NT2/D1 (cell line): ENCODE results near the gene SEMA4F.

Source experiments
- DNase-seq: peaks from one replicate; pipeline ENCODE4 v3.0.0-alpha.2; 2011; ENCODE audit warnings: low read depth, low spot score
- H3K27me3 ChIP-seq: 2 replicates; pipeline ENCODE4 v1.6.0; 2011; ENCODE audit warnings: mild to moderate bottlenecking; ENCODE audit not compliant: insufficient read length, insufficient read depth
- H3K36me3 ChIP-seq: 2 replicates; pipeline ENCODE4 v1.6.1; 2011; ENCODE audit warnings: mild to moderate bottlenecking, low read length, mixed read lengths; ENCODE audit not compliant: insufficient read depth, insufficient read length
- H3K4me1 ChIP-seq: 2 replicates; pipeline ENCODE4 v1.5.1; 2011; ENCODE audit not compliant: insufficient read depth, insufficient read length
- H3K4me3 ChIP-seq: 2 replicates; pipeline ENCODE4 v1.5.1; 2011; ENCODE audit warnings: low read depth; ENCODE audit not compliant: insufficient read length
- H3K9ac ChIP-seq: 2 replicates; pipeline ENCODE4 v1.6.0; 2011; ENCODE audit warnings: low read depth; ENCODE audit not compliant: insufficient read length
- H3K9me3 ChIP-seq: 2 replicates; pipeline ENCODE4 v1.5.1; 2011; ENCODE audit warnings: mild to moderate bottlenecking, low read length; ENCODE audit not compliant: insufficient read depth
- SUZ12 ChIP-seq: IDR thresholded peaks from 2 replicates; pipeline ENCODE4 v1.6.1; 2011; ENCODE audit not compliant: insufficient read length, insufficient read depth; ENCODE audit errors: extremely low read depth
- YY1 ChIP-seq: IDR thresholded peaks from 2 replicates; pipeline ENCODE4 v1.6.1; 2011; ENCODE audit not compliant: insufficient read length, insufficient read depth
- ZNF274 ChIP-seq: IDR thresholded peaks from 2 replicates; pipeline ENCODE4 v1.6.1; 2011; ENCODE audit warnings: mild to moderate bottlenecking, low read depth, low read length

Gene SEMA4F

GRCh38 chr2:74707837-74708236, 53.8 kb downstream of the SEMA4F start:
- Histone ChIP-seq H3K36me3 (no peaks in the 10 kb centered on the region), H3K4me3 (no peak overlapping the region), H3K4me1 (no peaks in the 10 kb centered on the region), H3K9ac (no peak overlapping the region), H3K9me3 (no peaks in the 10 kb centered on the region), H3K27me3 (no peaks in the 10 kb centered on the region)
- TF ChIP-seq YY1 (no peak), SUZ12 (no peak), ZNF274 (no peak)
- DNase-seq, result no peak

GRCh38 chr2:74708296-74708695, 54.2 kb downstream of the SEMA4F start:
- H3K27me3 ChIP-seq, result no peaks in the 10 kb centered on the region
- TF ChIP-seq ZNF274 (no peak), SUZ12 (no peak), YY1 (no peak)

GRCh38 chr2:74708883-74709282, 54.8 kb downstream of the SEMA4F start:
- H3K9ac ChIP-seq, result no peak overlapping the region
- H3K9me3 ChIP-seq, result no peaks in the 10 kb centered on the region
- H3K36me3 ChIP-seq, result no peaks in the 10 kb centered on the region
- no peak overlapping the region for H3K4me3 ChIP-seq
- H3K4me1 ChIP-seq, result no peaks in the 10 kb centered on the region
- no peak for DNase-seq
- H3K27me3 ChIP-seq, result no peaks in the 10 kb centered on the region
- no peak for TF ChIP-seq YY1
- no peak for TF ChIP-seq SUZ12
- TF ChIP-seq ZNF274, result no peak

More at GRCh38 chr2:74708296-74708695, 54.2 kb downstream of the SEMA4F start:
- Histone ChIP-seq H3K9me3 (no peaks in the 10 kb centered on the region), H3K9ac (no peak overlapping the region), H3K36me3 (no peaks in the 10 kb centered on the region), H3K4me3 (no peak overlapping the region), H3K4me1 (no peaks in the 10 kb centered on the region)
- no peak for DNase-seq

GRCh38 chr2:74712223-74713053, 58.4 kb downstream of the SEMA4F start:
- DNase-seq, result no peak
- no peak overlapping the region for H3K4me3 ChIP-seq
- peaks cover 20% of the 10 kb centered on the region for H3K27me3 ChIP-seq
- TF ChIP-seq ZNF274 (no peak), YY1 (no peak), SUZ12 (no peak)
- no peaks in the 10 kb centered on the region for H3K4me1 ChIP-seq
- no peak overlapping the region for H3K9ac ChIP-seq
- no peaks in the 10 kb centered on the region for H3K36me3 ChIP-seq
- H3K9me3 ChIP-seq, result no peaks in the 10 kb centered on the region

GRCh38 chr2:74714691-74715080, 60.6 kb downstream of the SEMA4F start:
- DNase-seq, result no peak
- Histone ChIP-seq H3K4me3 (no peak overlapping the region), H3K4me1 (no peaks in the 10 kb centered on the region), H3K27me3 (peaks cover 24% of the 10 kb centered on the region), H3K36me3 (no peaks in the 10 kb centered on the region), H3K9me3 (no peaks in the 10 kb centered on the region), H3K9ac (no peak overlapping the region)
- TF ChIP-seq SUZ12, result no peak
- TF ChIP-seq ZNF274, result no peak
- no peak for TF ChIP-seq YY1

GRCh38 chr2:74715081-74715791, 61.2 kb downstream of the SEMA4F start:
- peaks cover 24% of the 10 kb centered on the region for H3K27me3 ChIP-seq
- peak; percentile 80 for DNase-seq
- no peaks in the 10 kb centered on the region for H3K36me3 ChIP-seq
- peak overlapping the region; percentile 49 for H3K4me3 ChIP-seq
- H3K9me3 ChIP-seq, result no peaks in the 10 kb centered on the region
- TF ChIP-seq ZNF274, result no peak
- no peak for TF ChIP-seq YY1
- peak; percentile 55 for TF ChIP-seq SUZ12
- H3K9ac ChIP-seq, result peak overlapping the region; percentile 81
- no peaks in the 10 kb centered on the region for H3K4me1 ChIP-seq

GRCh38 chr2:74715880-74716279, 61.8 kb downstream of the SEMA4F start:
- Histone ChIP-seq H3K9me3 (no peaks in the 10 kb centered on the region), H3K4me3 (peak overlapping the region; percentile 49), H3K9ac (peak overlapping the region; percentile 81), H3K4me1 (no peaks in the 10 kb centered on the region), H3K27me3 (peaks cover 24% of the 10 kb centered on the region), H3K36me3 (no peaks in the 10 kb centered on the region)
- TF ChIP-seq ZNF274 (no peak), YY1 (no peak), SUZ12 (no peak)
- DNase-seq, result no peak
